Activated CD8-positive, alpha-beta memory T cell treated with anti-CD3 and anti-CD28 coated beads for 36 hours (primary cell): ENCODE measurements around the gene C20orf96. TPM values are rescaled to one million over a fixed set of nuclear protein-coding genes. Genes with fewer than 3 reads are reported as not detected.
"Not testable (repeated sequence)": the region's sequence is repeated elsewhere in the genome, so short reads cannot be mapped to it uniquely, and the experiment has no call there.

Source experiments
- CTCF ChIA-PET: fragments of 350-600 bp; sonication (Branson Sonifier 250); formaldehyde crosslinking; loops from one replicate; lab custom pipeline; 2021; ENCODE audit warnings: antibody characterized with exemption; lab: Charles Lee
- POLR2A ChIA-PET: fragments of 350-600 bp; sonication (Branson Sonifier 250); formaldehyde crosslinking; loops from one replicate; lab custom pipeline; 2021; ENCODE audit warnings: antibody characterized with exemption; lab: Charles Lee
- total RNA-seq, 2 experiments: library from RNA; stranded (reverse); gene quantifications; one replicate each; pipeline ENCODE4 v1.2.3, GENCODE V29; 2021

Gene C20orf96
- total RNA-seq, 2 experiments from 2014 or later: 4.9 to 5.6 TPM

GRCh38 chr20:259981-260380, 30.6 kb downstream of the C20orf96 start:
- ChIA-PET POLR2A (no interaction called here), CTCF (no interaction called here)

GRCh38 chr20:258963-259362, 31.6 kb downstream of the C20orf96 start:
- ChIA-PET CTCF (interaction anchor here (0.9 kb wide), 1 partner anchor 71 kb away, joined by 3 read pairs; no protein-coding TSS in a partner anchor), POLR2A (no interaction called here)

- POLR2A ChIA-PET: no interaction called here
- CTCF ChIA-PET: interaction anchor here (0.5 to 0.9 kb wide), 2 partner anchors 46 to 72 kb away, joined by 3 read pairs; no protein-coding TSS in a partner anchor
Measured at GRCh38 chr20:258269-258858, 32.2 kb downstream of the C20orf96 start.

- POLR2A ChIA-PET: no interaction called here
Measured at GRCh38 chr20:257419-257818, 33.1 kb downstream of the C20orf96 start, which contains the start of gene DEFB132. Gene DEFB132 (plus strand): TSS chr20:257724. CDS start chr20:257779, 55 bp downstream.

GRCh38 chr20:253447-253846, 37.1 kb downstream of the C20orf96 start:
- POLR2A ChIA-PET, CTCF ChIA-PET: not testable (repeated sequence)

More at GRCh38 chr20:257419-257818, 33.1 kb downstream of the C20orf96 start, which contains the start of gene DEFB132:
- CTCF ChIA-PET: no interaction called here

GRCh38 chr20:252801-253200, 37.7 kb downstream of the C20orf96 start:
- POLR2A ChIA-PET: no interaction called here
- CTCF ChIA-PET: no interaction called here

- ChIA-PET POLR2A (no interaction called here), CTCF (no interaction called here)
Measured at GRCh38 chr20:251354-251753, 39.2 kb downstream of the C20orf96 start.

GRCh38 chr20:242905-243304, 47.6 kb downstream of the C20orf96 start:
- ChIA-PET POLR2A (no interaction called here), CTCF (no interaction called here)

- CTCF ChIA-PET: no interaction called here
- POLR2A ChIA-PET: interaction anchor here (0.8 kb wide), 1 partner anchor 147 kb away, joined by 3 read pairs; no protein-coding TSS in a partner anchor
Measured at GRCh38 chr20:237929-238328, 52.6 kb downstream of the C20orf96 start.

GRCh38 chr20:237489-237888, 53.1 kb downstream of the C20orf96 start:
- CTCF ChIA-PET: no interaction called here
- POLR2A ChIA-PET: interaction anchor here (0.8 kb wide), 1 partner anchor 147 kb away, joined by 3 read pairs; no protein-coding TSS in a partner anchor

GRCh38 chr20:235891-236290, 54.7 kb downstream of the C20orf96 start:
- POLR2A ChIA-PET: no interaction called here
- CTCF ChIA-PET: no interaction called here

- ChIA-PET CTCF (no interaction called here), POLR2A (no interaction called here)
Measured at GRCh38 chr20:227439-228105, 63.0 kb downstream of the C20orf96 start.

GRCh38 chr20:226958-227357, 63.6 kb downstream of the C20orf96 start, which contains the start of gene DEFB129:
Gene DEFB129 (plus strand): TSS chr20:227258. CDS start chr20:227289, 31 bp downstream.
- ChIA-PET CTCF (no interaction called here), POLR2A (no interaction called here)

GRCh38 chr20:225879-226278, 64.7 kb downstream of the C20orf96 start:
- POLR2A ChIA-PET: not testable (repeated sequence)
- CTCF ChIA-PET: interaction anchor here (1.6 kb wide), 1 partner anchor 40 kb away, joined by 3 read pairs; no protein-coding TSS in a partner anchor

- ChIA-PET CTCF (no interaction called here), POLR2A (no interaction called here)
Measured at GRCh38 chr20:221258-221830, 69.2 kb downstream of the C20orf96 start.

Other genes with a start within 250 kb of the C20orf96 start
- not detected for gene DEFB125, start 203.1 kb downstream of the C20orf96 start, total RNA-seq
- not detected for gene DEFB126, start 148.2 kb downstream of the C20orf96 start, total RNA-seq
- gene DEFB127, start 133.3 kb downstream of the C20orf96 start, total RNA-seq: not detected
- gene DEFB128, start 101.0 kb downstream of the C20orf96 start, total RNA-seq: not detected
- not detected for gene DEFB129, start 63.5 kb downstream of the C20orf96 start, total RNA-seq
- gene DEFB132, start 33.0 kb downstream of the C20orf96 start, total RNA-seq: not detected
- 10 to 100 TPM; 21.0 to 21.3 TPM for gene ZCCHC3, start 6.8 kb upstream of the C20orf96 start, total RNA-seq
- 1 to 10 TPM; 7.9 to 8.1 TPM for gene SOX12, start 34.8 kb upstream of the C20orf96 start, total RNA-seq
- gene NRSN2, start 56.4 kb upstream of the C20orf96 start, total RNA-seq: 10 to 100 TPM; 10.6 to 11.6 TPM
- 10 to 100 TPM; 35.9 to 36.7 TPM for gene TRIB3, start 90.0 kb upstream of the C20orf96 start, total RNA-seq
- 10 to 100 TPM; 90.9 to 94.0 TPM for gene RBCK1, start 117.5 kb upstream of the C20orf96 start, total RNA-seq
- 10 to 100 TPM; 25.0 to 25.1 TPM for gene TBC1D20, start 171.8 kb upstream of the C20orf96 start, total RNA-seq